ENCODE measurements around the gene SPRY4. TPM values are rescaled to one million over a fixed set of nuclear protein-coding genes. Genes with fewer than 3 reads are reported as not detected.

Gene SPRY4
- total RNA-seq, 1 experiment from 2014 or later, result 23.6 TPM

DNA sequence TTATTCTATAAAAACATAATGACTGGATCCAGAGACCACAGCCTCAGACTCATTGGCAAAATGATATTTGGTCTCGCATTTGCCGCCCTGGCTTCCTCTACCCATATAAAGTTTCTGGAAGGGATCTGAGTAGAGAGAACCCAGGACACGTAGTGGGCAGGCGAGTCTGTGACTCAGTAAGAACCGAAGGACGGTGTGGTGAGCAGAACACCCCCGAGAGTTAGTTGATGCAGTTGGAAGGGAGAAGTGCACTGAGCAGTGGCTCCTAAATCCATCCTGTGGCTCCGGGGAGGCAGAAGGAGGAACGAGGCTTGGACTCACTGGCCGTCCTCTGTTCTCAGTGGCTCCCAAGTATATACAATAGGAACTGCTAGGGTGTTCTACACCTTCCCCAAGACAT is 11.5 kb downstream of the SPRY4 start:
- TF ChIP-seq CTCF (IDR thresholded peaks at IDR 0.05; ENCODE audit: unreplicated experiment), result no peak
- CTCF ChIA-PET, result no interaction called here
- DNase-seq, result no peak
- Mint-ChIP-seq H3K27me3 (ENCODE audit: unreplicated experiment) (no peaks in the 10 kb centered on the region), H3K4me3 (ENCODE audit: low read depth, unreplicated experiment) (no peak overlapping the region), H3K27ac (ENCODE audit: unreplicated experiment) (no peak overlapping the region), H3K4me1 (ENCODE audit: low read depth, unreplicated experiment) (no peaks in the 10 kb centered on the region), H3K9me3 (ENCODE audit: low read depth, unreplicated experiment) (no peaks in the 10 kb centered on the region), H3K36me3 (ENCODE audit: insufficient read depth, unreplicated experiment) (peaks cover 29% of the 10 kb centered on the region)
- no TSS peak for BruUV-seq (replicated peaks)
- intact Hi-C loops (cut with micrococcal nuclease; ENCODE audit: unreplicated experiment), result no loop called here

- no TSS peak for BruUV-seq (replicated peaks)
- no peak for TF ChIP-seq CTCF (IDR thresholded peaks at IDR 0.05; ENCODE audit: unreplicated experiment)
- H3K36me3 Mint-ChIP-seq (ENCODE audit: insufficient read depth, unreplicated experiment), result peaks cover 29% of the 10 kb centered on the region
- CTCF ChIA-PET, result no interaction called here
- H3K4me1 Mint-ChIP-seq (ENCODE audit: low read depth, unreplicated experiment), result no peaks in the 10 kb centered on the region
- no peak overlapping the region for H3K4me3 Mint-ChIP-seq (ENCODE audit: low read depth, unreplicated experiment)
- DNase-seq, result no peak
- no peaks in the 10 kb centered on the region for H3K9me3 Mint-ChIP-seq (ENCODE audit: low read depth, unreplicated experiment)
- H3K27me3 Mint-ChIP-seq (ENCODE audit: unreplicated experiment), result no peaks in the 10 kb centered on the region
- no peak overlapping the region for H3K27ac Mint-ChIP-seq (ENCODE audit: unreplicated experiment)
- intact Hi-C loops (cut with micrococcal nuclease; ENCODE audit: unreplicated experiment), result no loop called here
These were observed 12.4 kb downstream of the SPRY4 start for GRCh38 chr5:142312399-142312798.

- H3K27ac Mint-ChIP-seq (ENCODE audit: unreplicated experiment), result no peak overlapping the region
- DNase-seq, result no peak
- CTCF ChIA-PET, result no interaction called here
These were observed 13.1 kb downstream of the SPRY4 start for GRCh38 chr5:142311725-142312124.

DNA sequence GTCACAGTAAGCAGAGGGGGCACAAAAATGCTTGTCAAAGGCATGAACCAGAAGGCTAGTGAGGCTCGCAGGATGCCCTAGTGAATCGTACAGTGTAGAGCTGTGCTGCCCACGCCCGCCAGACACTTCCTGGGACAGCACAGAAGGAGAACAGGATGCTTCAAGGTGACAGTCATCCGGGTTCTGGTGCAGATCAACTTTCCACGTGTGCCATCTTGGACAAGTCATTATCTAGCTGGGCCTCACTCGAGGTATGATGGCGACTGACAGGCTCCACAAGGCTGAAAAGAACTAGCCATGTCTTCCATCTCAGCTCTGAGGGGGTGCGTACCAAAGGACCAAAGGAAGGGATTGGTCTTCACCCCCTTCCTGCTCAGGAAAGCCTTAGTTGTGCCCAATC is 14.0 kb downstream of the SPRY4 start:
- intact Hi-C loops (cut with micrococcal nuclease; ENCODE audit: unreplicated experiment), result no loop called here
- no peaks in the 10 kb centered on the region for H3K9me3 Mint-ChIP-seq (ENCODE audit: low read depth, unreplicated experiment)
- H3K27me3 Mint-ChIP-seq (ENCODE audit: unreplicated experiment), result no peaks in the 10 kb centered on the region
- DNase-seq, result no peak
- no TSS peak for BruUV-seq (replicated peaks)
- no peaks in the 10 kb centered on the region for H3K4me1 Mint-ChIP-seq (ENCODE audit: low read depth, unreplicated experiment)
- CTCF ChIA-PET, result no interaction called here
- TF ChIP-seq CTCF (IDR thresholded peaks at IDR 0.05; ENCODE audit: unreplicated experiment), result no peak
- H3K4me3 Mint-ChIP-seq (ENCODE audit: low read depth, unreplicated experiment), result no peak overlapping the region
- H3K27ac Mint-ChIP-seq (ENCODE audit: unreplicated experiment), result no peak overlapping the region
- peaks cover 29% of the 10 kb centered on the region for H3K36me3 Mint-ChIP-seq (ENCODE audit: insufficient read depth, unreplicated experiment)

More at GRCh38 chr5:142311725-142312124, 13.1 kb downstream of the SPRY4 start:
- Mint-ChIP-seq H3K27me3 (ENCODE audit: unreplicated experiment) (no peaks in the 10 kb centered on the region), H3K4me3 (ENCODE audit: low read depth, unreplicated experiment) (no peak overlapping the region), H3K4me1 (ENCODE audit: low read depth, unreplicated experiment) (no peaks in the 10 kb centered on the region), H3K9me3 (ENCODE audit: low read depth, unreplicated experiment) (no peaks in the 10 kb centered on the region), H3K36me3 (ENCODE audit: insufficient read depth, unreplicated experiment) (peaks cover 29% of the 10 kb centered on the region)
- no peak for TF ChIP-seq CTCF (IDR thresholded peaks at IDR 0.05; ENCODE audit: unreplicated experiment)
- BruUV-seq (replicated peaks), result no TSS peak
- intact Hi-C loops (cut with micrococcal nuclease; ENCODE audit: unreplicated experiment), result no loop called here
